Ishikawa (cell line): ENCODE measurements around the gene ANKRD44.

ENCODE experiments used
- CEBPB ChIP-seq: IDR thresholded peaks from 2 replicates; pipeline ENCODE4 v1.6.1; 2012
- EP300 ChIP-seq: IDR thresholded peaks from 2 replicates; pipeline ENCODE4 v1.6.1; 2012; ENCODE audit warnings: borderline replicate concordance
- YY1 ChIP-seq: IDR thresholded peaks from 2 replicates; pipeline ENCODE4 v1.6.1; 2012; ENCODE audit warnings: low read depth
- ZBTB7A ChIP-seq: IDR thresholded peaks from 2 replicates; pipeline ENCODE4 v1.6.1; 2012; ENCODE audit warnings: low read depth
- TF ChIP-seq, protein P1 (sequence below): IDR thresholded peaks from 2 replicates; pipeline ENCODE4 v1.6.1; 2012; ENCODE audit warnings: low read depth, mild to moderate bottlenecking
- TF ChIP-seq, protein P2 (sequence below): IDR thresholded peaks from 2 replicates; pipeline ENCODE4 v1.6.1; 2012

DNA sequence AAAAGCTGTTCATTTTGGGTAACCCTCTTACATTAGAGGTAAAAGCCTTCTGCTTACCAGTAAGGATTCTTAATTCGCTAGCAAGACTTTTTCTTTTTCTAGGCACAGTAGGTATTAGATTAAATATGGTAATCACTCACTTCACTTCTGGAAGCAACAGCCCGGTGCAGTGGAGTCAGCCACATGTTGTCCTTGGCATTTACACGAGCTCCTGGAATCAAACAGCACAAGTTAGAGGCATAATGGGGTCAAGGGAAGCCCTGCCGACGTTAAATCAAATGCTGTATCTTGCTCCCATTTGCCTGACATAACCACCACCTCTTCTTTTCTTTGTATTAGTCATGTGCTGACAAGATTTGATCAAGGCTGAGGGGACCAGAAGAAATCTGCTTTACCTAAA is 174.1 kb downstream of the ANKRD44 start:
- TF ChIP-seq EP300 (no peak), YY1 (no peak), ZBTB7A (no peak), CEBPB (no peak)
- TF ChIP-seq, protein P1, sequence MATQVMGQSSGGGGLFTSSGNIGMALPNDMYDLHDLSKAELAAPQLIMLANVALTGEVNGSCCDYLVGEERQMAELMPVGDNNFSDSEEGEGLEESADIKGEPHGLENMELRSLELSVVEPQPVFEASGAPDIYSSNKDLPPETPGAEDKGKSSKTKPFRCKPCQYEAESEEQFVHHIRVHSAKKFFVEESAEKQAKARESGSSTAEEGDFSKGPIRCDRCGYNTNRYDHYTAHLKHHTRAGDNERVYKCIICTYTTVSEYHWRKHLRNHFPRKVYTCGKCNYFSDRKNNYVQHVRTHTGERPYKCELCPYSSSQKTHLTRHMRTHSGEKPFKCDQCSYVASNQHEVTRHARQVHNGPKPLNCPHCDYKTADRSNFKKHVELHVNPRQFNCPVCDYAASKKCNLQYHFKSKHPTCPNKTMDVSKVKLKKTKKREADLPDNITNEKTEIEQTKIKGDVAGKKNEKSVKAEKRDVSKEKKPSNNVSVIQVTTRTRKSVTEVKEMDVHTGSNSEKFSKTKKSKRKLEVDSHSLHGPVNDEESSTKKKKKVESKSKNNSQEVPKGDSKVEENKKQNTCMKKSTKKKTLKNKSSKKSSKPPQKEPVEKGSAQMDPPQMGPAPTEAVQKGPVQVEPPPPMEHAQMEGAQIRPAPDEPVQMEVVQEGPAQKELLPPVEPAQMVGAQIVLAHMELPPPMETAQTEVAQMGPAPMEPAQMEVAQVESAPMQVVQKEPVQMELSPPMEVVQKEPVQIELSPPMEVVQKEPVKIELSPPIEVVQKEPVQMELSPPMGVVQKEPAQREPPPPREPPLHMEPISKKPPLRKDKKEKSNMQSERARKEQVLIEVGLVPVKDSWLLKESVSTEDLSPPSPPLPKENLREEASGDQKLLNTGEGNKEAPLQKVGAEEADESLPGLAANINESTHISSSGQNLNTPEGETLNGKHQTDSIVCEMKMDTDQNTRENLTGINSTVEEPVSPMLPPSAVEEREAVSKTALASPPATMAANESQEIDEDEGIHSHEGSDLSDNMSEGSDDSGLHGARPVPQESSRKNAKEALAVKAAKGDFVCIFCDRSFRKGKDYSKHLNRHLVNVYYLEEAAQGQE, result no peak
- TF ChIP-seq, protein P2, sequence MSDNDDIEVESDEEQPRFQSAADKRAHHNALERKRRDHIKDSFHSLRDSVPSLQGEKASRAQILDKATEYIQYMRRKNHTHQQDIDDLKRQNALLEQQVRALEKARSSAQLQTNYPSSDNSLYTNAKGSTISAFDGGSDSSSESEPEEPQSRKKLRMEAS, result no peak
